NB4 (cell line): ENCODE data around the gene DLG4.
A peak's percentile ranks its signal among the peaks of the same experiment; 100 is the strongest.

ENCODE experiments used
- DNase-seq: peaks from one replicate; pipeline ENCODE4 v3.0.0; 2010; ENCODE audit warnings: low read depth
- H3K4me3 ChIP-seq: one replicate; pipeline ENCODE4 v1.5.1; 2011; ENCODE audit warnings: mild to moderate bottlenecking, low read depth, low read length, moderate library complexity
- MYC ChIP-seq: IDR thresholded peaks from 2 replicates; pipeline ENCODE4 v1.6.1; 2011; ENCODE audit warnings: low read depth, low read length
- POLR2A ChIP-seq: IDR thresholded peaks from 2 replicates; pipeline ENCODE4 v1.6.1; 2011; ENCODE audit warnings: mild to moderate bottlenecking; ENCODE audit not compliant: insufficient read length; ENCODE audit errors: extremely low read depth
- TF ChIP-seq, protein P1 (sequence below): IDR thresholded peaks from one replicate; pipeline ENCODE4 v1.5.1; 2012; ENCODE audit warnings: low read depth, low read length
- TF ChIP-seq, protein P2 (sequence below): IDR thresholded peaks from 2 replicates; pipeline ENCODE4 v1.6.1; 2011; ENCODE audit warnings: low read depth, low read length

Gene DLG4

GRCh38 chr17:7179317-7180254 is 40.0 kb downstream of the DLG4 start, which contains the start of gene ASGR1:
TSS of gene ASGR1 (minus strand) at chr17:7179370. CDS start at chr17:7178563, 807 bp downstream.
- H3K4me3 ChIP-seq: no peak within 1 kb of the TSS
- DNase-seq: no peak
- TF ChIP-seq, protein P1, sequence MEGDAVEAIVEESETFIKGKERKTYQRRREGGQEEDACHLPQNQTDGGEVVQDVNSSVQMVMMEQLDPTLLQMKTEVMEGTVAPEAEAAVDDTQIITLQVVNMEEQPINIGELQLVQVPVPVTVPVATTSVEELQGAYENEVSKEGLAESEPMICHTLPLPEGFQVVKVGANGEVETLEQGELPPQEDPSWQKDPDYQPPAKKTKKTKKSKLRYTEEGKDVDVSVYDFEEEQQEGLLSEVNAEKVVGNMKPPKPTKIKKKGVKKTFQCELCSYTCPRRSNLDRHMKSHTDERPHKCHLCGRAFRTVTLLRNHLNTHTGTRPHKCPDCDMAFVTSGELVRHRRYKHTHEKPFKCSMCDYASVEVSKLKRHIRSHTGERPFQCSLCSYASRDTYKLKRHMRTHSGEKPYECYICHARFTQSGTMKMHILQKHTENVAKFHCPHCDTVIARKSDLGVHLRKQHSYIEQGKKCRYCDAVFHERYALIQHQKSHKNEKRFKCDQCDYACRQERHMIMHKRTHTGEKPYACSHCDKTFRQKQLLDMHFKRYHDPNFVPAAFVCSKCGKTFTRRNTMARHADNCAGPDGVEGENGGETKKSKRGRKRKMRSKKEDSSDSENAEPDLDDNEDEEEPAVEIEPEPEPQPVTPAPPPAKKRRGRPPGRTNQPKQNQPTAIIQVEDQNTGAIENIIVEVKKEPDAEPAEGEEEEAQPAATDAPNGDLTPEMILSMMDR: no peak
- TF ChIP-seq, protein P2, sequence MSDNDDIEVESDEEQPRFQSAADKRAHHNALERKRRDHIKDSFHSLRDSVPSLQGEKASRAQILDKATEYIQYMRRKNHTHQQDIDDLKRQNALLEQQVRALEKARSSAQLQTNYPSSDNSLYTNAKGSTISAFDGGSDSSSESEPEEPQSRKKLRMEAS: no peak

GRCh38 chr17:7178973-7179316 is 40.7 kb downstream of the DLG4 start:
- TF ChIP-seq MYC (no peak), POLR2A (no peak)
- TF ChIP-seq, protein P2: no peak
- TF ChIP-seq, protein P1: no peak
- no peak overlapping the region for H3K4me3 ChIP-seq
- no peak for DNase-seq

DNA sequence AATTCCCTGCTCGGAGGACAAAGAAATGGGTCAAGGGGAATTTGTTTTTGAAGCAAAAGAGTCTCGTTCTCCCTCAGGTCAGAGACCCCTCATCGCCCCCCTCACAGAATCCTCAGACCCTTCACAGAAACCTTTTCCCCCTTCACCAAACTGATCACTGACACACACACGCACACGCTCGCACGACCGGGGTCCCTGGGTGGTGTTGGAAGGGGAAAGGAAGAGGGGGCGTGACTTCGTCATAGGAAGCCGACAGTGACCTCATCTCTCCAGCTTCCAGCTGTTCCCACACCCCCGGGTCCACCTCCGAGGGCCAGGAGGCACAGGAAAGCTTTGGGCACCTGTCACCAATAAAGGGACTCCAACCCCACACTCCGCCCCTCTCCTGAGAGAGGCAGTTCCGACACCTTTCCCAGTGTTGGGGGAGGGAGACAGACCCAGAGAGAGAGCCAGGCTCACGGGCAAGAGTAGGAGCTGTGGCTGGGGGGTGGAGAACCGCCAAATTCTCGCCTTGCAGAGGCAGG is 41.6 kb downstream of the DLG4 start:
- DNase-seq: peak; percentile 17
- no peak for TF ChIP-seq MYC
- TF ChIP-seq, protein P1: no peak
- H3K4me3 ChIP-seq: peak overlapping the region; percentile 47

- peak; percentile 69 for DNase-seq
- peak overlapping the region; percentile 47 for H3K4me3 ChIP-seq
- TF ChIP-seq MYC: no peak
- TF ChIP-seq, protein P1: peak; percentile 65
- TF ChIP-seq, protein P2: no peak
- no peak for TF ChIP-seq POLR2A
Measured at GRCh38 chr17:7177191-7177953, 42.3 kb downstream of the DLG4 start.

DNA sequence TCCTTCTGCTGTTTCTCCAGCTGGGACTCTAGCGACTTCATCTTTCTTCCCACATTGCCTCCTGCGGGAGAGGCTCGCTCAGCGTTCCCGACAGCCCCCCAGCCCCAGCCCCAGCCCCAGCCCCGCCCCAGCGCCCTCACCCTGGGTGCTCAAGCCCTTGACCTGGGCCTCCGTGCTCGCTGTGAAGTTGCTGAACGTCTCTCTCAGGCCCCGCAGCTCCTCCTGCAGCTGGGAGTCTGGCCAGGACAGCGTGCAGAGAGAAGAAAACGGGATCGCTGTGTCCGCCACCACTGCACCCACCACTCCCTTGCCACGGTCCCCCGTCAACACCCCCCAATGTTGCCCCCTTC is 42.8 kb downstream of the DLG4 start:
- TF ChIP-seq MYC (no peak), POLR2A (no peak)
- TF ChIP-seq, protein P2: no peak
- TF ChIP-seq, protein P1: no peak
- no peak overlapping the region for H3K4me3 ChIP-seq
- DNase-seq: no peak
